PC-3 (cell line): ENCODE measurements around the gene HECTD1. TPM values are rescaled to one million over a fixed set of nuclear protein-coding genes. Genes with fewer than 3 reads are reported as not detected.

ENCODE experiments used
- ATAC-seq: fragments of 200-7000 bp; cut with Tn5 transposase; 2 replicates; pipeline ENCODE4 v1.9.1; 2020; ENCODE audit warnings: mild to moderate bottlenecking, moderate library complexity
- BruUV-seq: library from RNA; stranded (reverse); fragments of 400-500 nt; replicated peaks from 2 replicates; lab custom pipeline; 2021; lab: Mats Ljungman, UMichigan
- CTCF ChIA-PET: fragments of 300-600 bp; sonication (Branson Sonifier 250); formaldehyde crosslinking; loops from one replicate; lab custom pipeline; 2022; ENCODE audit warnings: antibody characterized with exemption; lab: Charles Lee
- POLR2A ChIA-PET: fragments of 300-600 bp; sonication (Branson Sonifier 250); formaldehyde crosslinking; loops from one replicate; lab custom pipeline; 2022; ENCODE audit warnings: antibody characterized with exemption; ENCODE audit not compliant: unreplicated experiment; lab: Charles Lee
- DNase-seq: peaks from one replicate; pipeline ENCODE4 v3.0.0-alpha.2; 2015
- H2AFZ ChIP-seq: fragments of 300-600 bp; sonication (generic); 2 replicates; pipeline ENCODE4 v1.6.0; 2016; ENCODE audit warnings: antibody characterized with exemption, low read length
- H3F3A ChIP-seq: fragments of 300-600 bp; sonication (generic); one replicate; pipeline ENCODE4 v1.6.0; 2017; ENCODE audit warnings: antibody characterized with exemption, low read length, control low read depth, mild to moderate bottlenecking; ENCODE audit not compliant: unreplicated experiment
- H3K27ac ChIP-seq: fragments of 300-600 bp; sonication (generic); 2 replicates; pipeline ENCODE4 v1.5.1; 2016; ENCODE audit warnings: mild to moderate bottlenecking, low read length
- H3K27me3 ChIP-seq: fragments of 300-600 bp; sonication (generic); 2 replicates; pipeline ENCODE4 v1.6.1; 2016; ENCODE audit warnings: low read length, mixed read lengths
- H3K36me3 ChIP-seq: fragments of 300-600 bp; sonication (generic); 2 replicates; pipeline ENCODE4 v1.6.1; 2016; ENCODE audit warnings: low read depth, mixed run types, low read length, mixed read lengths
- H3K4me1 ChIP-seq: fragments of 300-600 bp; sonication (generic); 2 replicates; pipeline ENCODE4 v1.5.1; 2016; ENCODE audit warnings: low read length; ENCODE audit not compliant: insufficient read depth
- H3K4me2 ChIP-seq: fragments of 300-600 bp; sonication (generic); 2 replicates; pipeline ENCODE4 v1.6.0; 2016; ENCODE audit warnings: low read length
- H3K4me3 ChIP-seq: fragments of 300-600 bp; sonication (generic); 2 replicates; pipeline ENCODE4 v1.5.1; 2016; ENCODE audit warnings: mild to moderate bottlenecking, low read length, mixed read lengths
- H3K79me2 ChIP-seq: fragments of 300-600 bp; sonication (generic); 2 replicates; pipeline ENCODE4 v1.6.1; 2017; ENCODE audit warnings: low read length, mixed read lengths
- H3K9ac ChIP-seq: fragments of 300-600 bp; sonication (generic); 2 replicates; pipeline ENCODE4 v1.6.0; 2016; ENCODE audit warnings: mild to moderate bottlenecking, low read length
- H3K9me2 ChIP-seq: fragments of 300-600 bp; sonication (generic); replicated peaks from 2 replicates; pipeline ENCODE4 v1.6.1; 2016; ENCODE audit warnings: mixed run types, low read length, mixed read lengths
- H3K9me3 ChIP-seq: fragments of 300-600 bp; sonication (generic); 2 replicates; pipeline ENCODE4 v1.6.1; 2016; ENCODE audit warnings: low read length, mixed read lengths
- H4K20me1 ChIP-seq: fragments of 300-600 bp; sonication (generic); 2 replicates; pipeline ENCODE4 v1.6.1; 2016; ENCODE audit warnings: low read length, mixed read lengths
- EZH2 ChIP-seq: fragments of 300-600 bp; sonication (generic); IDR thresholded peaks from one replicate; pipeline ENCODE4 v1.6.1; 2017; ENCODE audit warnings: antibody characterized with exemption, mild to moderate bottlenecking, low read length; ENCODE audit not compliant: unreplicated experiment
- EZH2phosphoT487 ChIP-seq: fragments of 300-600 bp; sonication (generic); IDR thresholded peaks from 2 replicates; pipeline ENCODE4 v1.6.1; 2018; ENCODE audit warnings: mild to moderate bottlenecking, antibody characterized with exemption, low read length, borderline replicate concordance
- intact Hi-C: fragments of 100-400 bp; cut with micrococcal nuclease; formaldehyde crosslinking; loops from 2 replicates; pipeline ENCODE4 v1.9.0; 2023
- total RNA-seq: library from RNA; depleted of rRNA; stranded (reverse); fragments of >200 nt; gene quantifications from 2 replicates; pipeline ENCODE4 v1.2.3, GENCODE V29; 2014
- TF ChIP-seq, protein P1 (sequence below): fragments of 300-600 bp; sonication (generic); conservative IDR thresholded peaks from 2 replicates; pipeline ENCODE4 v1.5.1; 2017; ENCODE audit warnings: antibody characterized with exemption, low read depth, mild to moderate bottlenecking, low read length

HECTD1 gene
- total RNA-seq, 1 experiment from 2014 or later, result 152 TPM

DNA sequence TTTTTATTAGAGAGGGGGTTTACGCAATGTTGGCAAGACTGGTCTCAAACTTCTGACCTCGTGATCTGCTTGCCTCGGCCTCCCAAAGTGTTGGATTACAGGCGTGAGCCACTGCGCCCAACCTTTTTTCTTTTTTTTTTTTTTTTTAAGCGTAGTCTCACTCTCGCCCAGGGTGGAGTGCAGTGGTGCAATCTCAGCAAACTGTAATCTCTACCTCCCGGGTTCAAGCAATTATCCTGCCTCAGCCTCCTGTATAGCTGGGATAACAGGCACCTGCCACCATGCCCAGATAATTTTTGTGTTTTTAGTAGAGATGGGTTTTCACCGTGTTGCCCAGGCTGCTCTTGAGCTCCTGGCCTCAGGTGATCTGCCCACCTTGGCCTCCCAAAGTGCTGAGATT is 8.8 kb upstream of the HECTD1 start:
- H3K9me2 ChIP-seq, result no peaks in the 10 kb centered on the region
- ChIA-PET CTCF (no interaction called here), POLR2A (no interaction called here)
- no peaks in the 10 kb centered on the region for H4K20me1 ChIP-seq
- H2AFZ ChIP-seq, result no peak overlapping the region
- H3K36me3 ChIP-seq, result no peaks in the 10 kb centered on the region
- no peaks in the 10 kb centered on the region for H3K79me2 ChIP-seq
- no peak overlapping the region for H3K4me2 ChIP-seq
- intact Hi-C loops, result no loop called here
- H3K27me3 ChIP-seq, result no peaks in the 10 kb centered on the region
- ATAC-seq, result no peak
- H3K4me1 ChIP-seq, result peaks cover 12% of the 10 kb centered on the region
- H3K9ac ChIP-seq, result no peak overlapping the region
- peaks cover 5% of the 10 kb centered on the region for H3F3A ChIP-seq
- TF ChIP-seq EZH2, result no peak
- TF ChIP-seq, protein P1, sequence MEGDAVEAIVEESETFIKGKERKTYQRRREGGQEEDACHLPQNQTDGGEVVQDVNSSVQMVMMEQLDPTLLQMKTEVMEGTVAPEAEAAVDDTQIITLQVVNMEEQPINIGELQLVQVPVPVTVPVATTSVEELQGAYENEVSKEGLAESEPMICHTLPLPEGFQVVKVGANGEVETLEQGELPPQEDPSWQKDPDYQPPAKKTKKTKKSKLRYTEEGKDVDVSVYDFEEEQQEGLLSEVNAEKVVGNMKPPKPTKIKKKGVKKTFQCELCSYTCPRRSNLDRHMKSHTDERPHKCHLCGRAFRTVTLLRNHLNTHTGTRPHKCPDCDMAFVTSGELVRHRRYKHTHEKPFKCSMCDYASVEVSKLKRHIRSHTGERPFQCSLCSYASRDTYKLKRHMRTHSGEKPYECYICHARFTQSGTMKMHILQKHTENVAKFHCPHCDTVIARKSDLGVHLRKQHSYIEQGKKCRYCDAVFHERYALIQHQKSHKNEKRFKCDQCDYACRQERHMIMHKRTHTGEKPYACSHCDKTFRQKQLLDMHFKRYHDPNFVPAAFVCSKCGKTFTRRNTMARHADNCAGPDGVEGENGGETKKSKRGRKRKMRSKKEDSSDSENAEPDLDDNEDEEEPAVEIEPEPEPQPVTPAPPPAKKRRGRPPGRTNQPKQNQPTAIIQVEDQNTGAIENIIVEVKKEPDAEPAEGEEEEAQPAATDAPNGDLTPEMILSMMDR, result no peak
- TF ChIP-seq EZH2phosphoT487, result no peak
- no peak for DNase-seq
- no peak overlapping the region for H3K27ac ChIP-seq
- no peaks in the 10 kb centered on the region for H3K9me3 ChIP-seq
- no peak overlapping the region for H3K4me3 ChIP-seq
- no TSS peak for BruUV-seq

DNA sequence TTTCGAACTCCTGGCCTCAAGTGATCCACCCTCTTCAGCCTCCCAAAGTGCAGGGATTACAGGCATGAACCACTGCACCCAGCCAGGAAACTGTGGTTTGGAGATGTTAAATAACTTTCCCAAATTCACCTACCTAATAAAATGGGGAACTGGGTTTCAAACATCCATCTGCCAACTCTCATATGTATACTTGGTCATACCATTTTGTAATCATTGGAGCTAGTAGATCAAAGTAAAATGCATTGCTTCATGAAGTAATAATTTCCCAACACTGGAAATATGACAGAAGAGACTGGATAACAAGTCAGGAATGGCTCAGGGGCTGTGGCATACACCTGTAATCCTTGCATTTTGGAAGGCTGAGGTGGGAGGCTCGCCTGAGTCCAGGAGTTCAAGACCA is 5.3 kb upstream of the HECTD1 start:
- TF ChIP-seq, protein P1, result no peak
- no peak for TF ChIP-seq EZH2phosphoT487
- TF ChIP-seq EZH2, result no peak
- no peaks in the 10 kb centered on the region for H3K27me3 ChIP-seq
- no peaks in the 10 kb centered on the region for H3K79me2 ChIP-seq
- no peaks in the 10 kb centered on the region for H3K9me2 ChIP-seq
- H3K4me3 ChIP-seq, result no peak overlapping the region
- H3K27ac ChIP-seq, result no peak overlapping the region
- intact Hi-C loops, result no loop called here
- no peak overlapping the region for H3K9ac ChIP-seq
- no peaks in the 10 kb centered on the region for H3K9me3 ChIP-seq
- ATAC-seq, result no peak
- no peaks in the 10 kb centered on the region for H3F3A ChIP-seq
- H3K4me1 ChIP-seq, result peaks cover 9% of the 10 kb centered on the region
- H2AFZ ChIP-seq, result no peak overlapping the region
- POLR2A ChIA-PET, result no interaction called here
- CTCF ChIA-PET, result no interaction called here
- no TSS peak for BruUV-seq
- no peaks in the 10 kb centered on the region for H4K20me1 ChIP-seq
- H3K36me3 ChIP-seq, result no peaks in the 10 kb centered on the region
- H3K4me2 ChIP-seq, result no peak overlapping the region
- no peak for DNase-seq

DNA sequence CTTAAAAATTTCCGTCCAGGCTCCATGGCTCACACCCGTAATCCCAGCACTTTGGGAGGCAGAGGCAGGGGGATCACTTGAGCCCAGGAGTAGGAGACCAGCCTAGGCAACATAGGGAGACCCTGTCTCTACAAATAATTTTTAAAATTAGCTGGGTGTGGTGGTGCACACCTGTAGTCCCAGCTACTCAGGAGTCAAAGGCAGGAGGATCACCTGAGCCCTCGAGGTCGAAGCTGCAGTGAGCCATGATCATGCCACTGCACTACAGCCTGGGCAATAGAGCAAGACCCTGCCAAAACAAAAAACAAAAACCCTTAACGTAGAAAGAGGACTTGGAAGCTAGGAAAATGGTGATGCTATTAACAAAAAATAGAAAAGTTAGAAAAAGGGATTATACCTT is 2.0 kb upstream of the HECTD1 start:
- no TSS peak for BruUV-seq
- TF ChIP-seq EZH2phosphoT487 (no peak), EZH2 (no peak)
- TF ChIP-seq, protein P1, result no peak

More for the DNA sequence above, 2.0 kb upstream of the HECTD1 start:
- Histone ChIP-seq H3K4me1 (peaks cover 16% of the 10 kb centered on the region), H3K9me3 (no peaks in the 10 kb centered on the region), H3K4me3 (no peak overlapping the region), H3F3A (no peaks in the 10 kb centered on the region), H3K9ac (no peak overlapping the region), H3K27me3 (no peaks in the 10 kb centered on the region), H3K36me3 (peaks cover 4% of the 10 kb centered on the region), H3K27ac (no peak overlapping the region), H4K20me1 (peaks cover 18% of the 10 kb centered on the region), H2AFZ (no peak overlapping the region), H3K79me2 (peaks cover 29% of the 10 kb centered on the region), H3K4me2 (no peak overlapping the region), H3K9me2 (no peaks in the 10 kb centered on the region)
- CTCF ChIA-PET, result no interaction called here
- DNase-seq (no peak), ATAC-seq (no peak)
- POLR2A ChIA-PET, result interaction anchor here (0.6 kb wide), 1 partner anchor 22 kb away, joined by 5 read pairs; no protein-coding TSS in a partner anchor
- intact Hi-C loops, result loop anchor here (5.0 to 10.0 kb wide), 3 partner anchors 88 to 245 kb away; partner anchors contain the start of gene DTD2
